Bronchial epithelial cell (primary cell): Measurements from ENCODE around the gene KCNA2. TPM values are rescaled to one million over a fixed set of nuclear protein-coding genes. Genes with fewer than 3 reads are reported as not detected.

Experiments used
- DNase-seq: peaks from one replicate; pipeline ENCODE4 v3.0.0-alpha.2; 2010; ENCODE audit warnings: low read depth
- FAIRE-seq: peaks from 2 replicates; lab custom pipeline; 2011; peaks lifted over from hg19 to GRCh38; lab: Jason Lieb, UNC
- H3K27me3 ChIP-seq: 2 replicates; pipeline ENCODE4 v1.5.1; 2011; ENCODE audit warnings: low read length; ENCODE audit not compliant: control insufficient read depth, insufficient read depth
- H3K36me3 ChIP-seq: 2 replicates; pipeline ENCODE4 v1.5.1; 2011; ENCODE audit warnings: low read length; ENCODE audit not compliant: control insufficient read depth, insufficient read depth
- H3K4me3 ChIP-seq: 2 replicates; pipeline ENCODE4 v1.5.1; 2011; ENCODE audit warnings: mild to moderate bottlenecking, low read depth, low read length, control low read depth
- CTCF ChIP-seq: IDR thresholded peaks from 2 replicates; pipeline ENCODE4 v1.5.1; 2011; ENCODE audit warnings: mild to moderate bottlenecking, moderate library complexity, low read length, control low read depth, inconsistent platforms; ENCODE audit not compliant: insufficient read depth, severe bottlenecking
- total RNA-seq: library from RNA; depleted of rRNA; stranded (reverse); fragments of >200 nt; gene quantifications from 2 replicates; pipeline ENCODE4 v1.2.1, GENCODE V29; 2014

KCNA2 gene
- total RNA-seq, 1 donor from 2014 or later, result not detected

DNA sequence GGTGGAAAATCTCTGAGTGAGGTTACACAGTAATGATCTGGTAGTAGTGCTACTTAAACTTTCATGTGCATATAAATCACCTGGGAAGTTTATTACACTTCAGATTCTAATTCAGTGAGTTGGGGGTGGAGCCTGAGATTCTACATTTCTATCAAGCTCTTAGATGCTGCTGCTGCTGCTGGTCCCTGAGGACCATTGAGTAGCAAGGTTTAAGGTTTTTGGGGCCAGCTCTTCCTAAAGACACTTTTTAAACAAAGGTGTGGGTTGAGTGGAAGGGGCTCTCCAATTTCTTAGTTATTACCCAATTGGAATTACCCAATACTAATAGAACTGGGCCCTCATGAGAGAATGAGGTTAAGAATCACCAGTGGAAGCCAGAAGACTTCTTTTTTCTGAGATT is 39.1 kb upstream of the KCNA2 start:
- FAIRE-seq, result no peak
- no peak for TF ChIP-seq CTCF
- Histone ChIP-seq H3K36me3 (no peaks in the 10 kb centered on the region), H3K4me3 (no peak overlapping the region), H3K27me3 (peaks cover 6% of the 10 kb centered on the region)
- DNase-seq, result no peak

- TF ChIP-seq CTCF, result no peak
- H3K27me3 ChIP-seq, result peaks cover 6% of the 10 kb centered on the region
- no peak for FAIRE-seq
These were observed 37.8 kb upstream of the KCNA2 start for GRCh38 chr1:110643879-110644472.

GRCh38 chr1:110639724-110640386 is 33.7 kb upstream of the KCNA2 start:
- H3K27me3 ChIP-seq, result peaks cover 4% of the 10 kb centered on the region
- DNase-seq (peak; percentile 21), FAIRE-seq (no peak)
- no peak overlapping the region for H3K4me3 ChIP-seq
- TF ChIP-seq CTCF, result no peak
- no peaks in the 10 kb centered on the region for H3K36me3 ChIP-seq

More at GRCh38 chr1:110643879-110644472, 37.8 kb upstream of the KCNA2 start:
- DNase-seq, result no peak
- Histone ChIP-seq H3K4me3 (no peak overlapping the region), H3K36me3 (no peaks in the 10 kb centered on the region)

GRCh38 chr1:110638556-110638955 is 32.4 kb upstream of the KCNA2 start:
- H3K27me3 ChIP-seq, result peaks cover 4% of the 10 kb centered on the region
- no peaks in the 10 kb centered on the region for H3K36me3 ChIP-seq
- no peak for DNase-seq
- FAIRE-seq, result no peak
- H3K4me3 ChIP-seq, result no peak overlapping the region
- TF ChIP-seq CTCF, result no peak

DNA sequence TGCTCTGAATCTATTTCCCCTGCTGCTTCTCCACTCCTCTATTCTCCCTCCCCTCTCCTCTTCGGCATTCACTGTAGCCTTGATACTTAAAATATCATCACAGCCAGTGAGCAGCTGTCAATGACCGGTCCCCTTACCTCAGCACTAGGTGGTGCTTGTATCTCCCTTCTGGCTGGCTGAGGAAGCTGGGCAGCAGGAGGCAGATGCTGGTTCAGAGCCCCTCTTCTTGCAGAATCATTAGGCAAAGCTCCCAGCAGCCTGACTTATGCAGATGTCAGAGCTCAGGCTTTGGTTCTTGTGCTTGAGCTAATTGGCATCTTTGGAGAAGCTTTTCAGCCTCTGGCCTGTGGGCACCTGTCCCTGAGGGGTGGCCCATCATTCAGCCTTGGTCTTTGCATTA is 31.9 kb upstream of the KCNA2 start:
- FAIRE-seq (no peak), DNase-seq (no peak)
- Histone ChIP-seq H3K27me3 (peaks cover 4% of the 10 kb centered on the region), H3K4me3 (no peak overlapping the region), H3K36me3 (no peaks in the 10 kb centered on the region)
- TF ChIP-seq CTCF, result no peak
